PFSK-1 (cell line): ENCODE data around the gene CEP162. TPM values are rescaled to one million over a fixed set of nuclear protein-coding genes. Genes with fewer than 3 reads are reported as not detected.

Source experiments
- FOXP2 ChIP-seq: optimal IDR thresholded peaks from 2 replicates; pipeline ENCODE3; 2011; ENCODE audit warnings: borderline replicate concordance, control low read depth, inconsistent platforms; ENCODE audit not compliant: insufficient read depth; ENCODE audit errors: extremely low read length, extremely low read depth
- POLR2AphosphoS5 ChIP-seq: IDR thresholded peaks from 2 replicates; pipeline ENCODE4 v1.6.1; 2012; ENCODE audit warnings: low read depth, mild to moderate bottlenecking, control low read depth, low read length, moderate library complexity
- REST ChIP-seq, 2 experiments: IDR thresholded peaks; 2 replicates each; pipeline versions ENCODE4 v1.6.1 to v1.8.0; 2011 to 2012; ENCODE audit warnings: low read depth in 2 of 2, low read length in 2 of 2, control low read depth in 1 of 2, inconsistent platforms in 1 of 2, mild to moderate bottlenecking in 1 of 2, moderate library complexity in 1 of 2; ENCODE audit not compliant: insufficient read depth in 1 of 2
- SIN3A ChIP-seq: IDR thresholded peaks from 2 replicates; pipeline ENCODE4 v1.6.1; 2012; ENCODE audit warnings: mild to moderate bottlenecking, low read length, moderate library complexity, borderline replicate concordance; ENCODE audit not compliant: insufficient read depth
- TAF1 ChIP-seq: IDR thresholded peaks from 2 replicates; pipeline ENCODE4 v1.6.1; 2012; ENCODE audit warnings: low read length, control low read depth, borderline replicate concordance; ENCODE audit not compliant: insufficient read depth
- polyA plus RNA-seq: library from polyadenylated mRNA; unstranded; fragments of >200 nt; gene quantifications from one replicate; pipeline ENCODE4 v1.2.1, GENCODE V29; 2012; ENCODE audit warnings: low read depth, missing spikeins; ENCODE audit not compliant: insufficient read length

CEP162 gene
- polyA plus RNA-seq, result 1.0 TPM

GRCh38 chr6:84227434-84228197 lies at the start of gene CEP162:
Gene CEP162, minus strand, starts transcription at chr6:84227643. Its CDS starts 1,250 bp downstream, at chr6:84226393.
- TF ChIP-seq TAF1, result no peak
- TF ChIP-seq REST (IDR thresholded peaks at IDR 0.05; ENCODE audit: insufficient read depth in 1 of 2, low read depth in 2 of 2, low read length in 2 of 2), result no peak
- TF ChIP-seq POLR2AphosphoS5, result no peak
- TF ChIP-seq SIN3A, result peak; percentile 78; the same call in 1 of the 2 replicates
- TF ChIP-seq FOXP2, result no peak

GRCh38 chr6:84274856-84275255 lies 47.4 kb upstream of the CEP162 start:
- TF ChIP-seq TAF1, result no peak
- no peak for TF ChIP-seq POLR2AphosphoS5
- TF ChIP-seq FOXP2, result no peak

- TF ChIP-seq REST (IDR thresholded peaks at IDR 0.05; ENCODE audit: insufficient read depth in 1 of 2, low read depth in 2 of 2, low read length in 2 of 2) (no peak), POLR2AphosphoS5 (no peak), FOXP2 (no peak), SIN3A (no peak), TAF1 (no peak)
These were observed 45.8 kb upstream of the CEP162 start for GRCh38 chr6:84273048-84273809.

GRCh38 chr6:84272298-84272697 lies 44.9 kb upstream of the CEP162 start:
- TF ChIP-seq SIN3A, result no peak
- TF ChIP-seq FOXP2, result no peak
- no peak for TF ChIP-seq POLR2AphosphoS5
- no peak for TF ChIP-seq REST (IDR thresholded peaks at IDR 0.05; ENCODE audit: insufficient read depth in 1 of 2, low read depth in 2 of 2, low read length in 2 of 2)
- TF ChIP-seq TAF1, result no peak

GRCh38 chr6:84271061-84271716 lies 43.7 kb upstream of the CEP162 start:
- TF ChIP-seq POLR2AphosphoS5, result no peak
- TF ChIP-seq TAF1, result no peak
- no peak for TF ChIP-seq SIN3A
- TF ChIP-seq FOXP2, result no peak
- no peak for TF ChIP-seq REST (IDR thresholded peaks at IDR 0.05; ENCODE audit: insufficient read depth in 1 of 2, low read depth in 2 of 2, low read length in 2 of 2)
